SK-N-SH (cell line): Measurements from ENCODE around the gene CDKN2B-AS1. TPM values are rescaled to one million over a fixed set of nuclear protein-coding genes. Genes with fewer than 3 reads are reported as not detected.
A peak's percentile ranks its signal among the peaks of the same experiment; 100 is the strongest.

Experiments used
- CTCF ChIA-PET: fragments of 300-600, 350-600 bp; formaldehyde crosslinking; extraction: SDS; loops from one replicate; lab custom pipeline; 2021; lab: Yijun Ruan, JAX
- POLR2A ChIA-PET: fragments of 350-600 bp; sonication (Branson Sonifier 250); formaldehyde crosslinking; extraction: SDS; loops from one replicate; lab custom pipeline; 2020; ENCODE audit warnings: antibody characterized with exemption, inconsistent platforms; lab: Yijun Ruan, JAX
- DNase-seq: peaks from one replicate; pipeline ENCODE4 v3.0.0; 2012
- H2AFZ ChIP-seq: fragments of 200-600 bp; sonication (generic); 2 replicates; pipeline ENCODE4 v1.8.1; 2016; ENCODE audit warnings: antibody characterized with exemption, mild to moderate bottlenecking, low read depth
- H3F3A ChIP-seq: fragments of 200-600 bp; sonication (generic); replicated peaks from 2 replicates; pipeline ENCODE3; 2016; ENCODE audit warnings: antibody characterized with exemption, mild to moderate bottlenecking; ENCODE audit not compliant: insufficient read depth
- H3K27ac ChIP-seq, 2 experiments: fragments of 200-500 bp in 1 of 2; fragments of 200-600 bp in 1 of 2; sonication (Bioruptor generic) in 1 of 2; sonication (generic), shearing (Covaris generic) in 1 of 2; 2 replicates each; pipeline versions ENCODE4 v1.5.1 to v1.6.1; 2014 to 2016; ENCODE audit warnings: low read depth in 2 of 2, inconsistent platforms in 1 of 2, low read length in 1 of 2, mild to moderate bottlenecking in 1 of 2, mixed read lengths in 1 of 2
- H3K27me3 ChIP-seq: fragments of 200-600 bp; sonication (generic), shearing (Covaris generic); 2 replicates; pipeline ENCODE4 v1.6.1; 2016; ENCODE audit warnings: mixed run types; ENCODE audit not compliant: insufficient read depth
- H3K36me3 ChIP-seq, 2 experiments: fragments of 200-500 bp in 1 of 2; fragments of 200-600 bp in 1 of 2; sonication (Bioruptor generic) in 1 of 2; sonication (generic) in 1 of 2; replicated peaks in 1 of 2; 2 replicates each; pipeline versions ENCODE3 to v1.5.1; 2014 to 2016; ENCODE audit warnings: low read length in 1 of 2, mild to moderate bottlenecking in 1 of 2; ENCODE audit not compliant: insufficient read depth in 2 of 2, control insufficient read depth in 1 of 2
- H3K4me1 ChIP-seq, 2 experiments: fragments of 200-500 bp in 1 of 2; fragments of 200-600 bp in 1 of 2; sonication (Bioruptor generic) in 1 of 2; sonication (generic), shearing (Covaris generic) in 1 of 2; 2 replicates each; pipeline versions ENCODE4 v1.5.1 to v1.6.1; 2014 to 2016; ENCODE audit warnings: low read depth in 1 of 2, low read length in 1 of 2, mixed run types in 1 of 2; ENCODE audit not compliant: insufficient read depth in 2 of 2, control insufficient read depth in 1 of 2
- H3K4me2 ChIP-seq: fragments of 200-600 bp; sonication (generic), shearing (Covaris generic); 2 replicates; pipeline ENCODE4 v1.6.1; 2017; ENCODE audit warnings: mixed run types
- H3K4me3 ChIP-seq, 2 experiments: fragments of 200-500 bp in 1 of 2; fragments of 200-600 bp in 1 of 2; sonication (Bioruptor generic) in 1 of 2; sonication (generic), shearing (Covaris generic) in 1 of 2; 2 replicates each; pipeline versions ENCODE4 v1.5.1 to v1.8.1; 2014 to 2016; ENCODE audit warnings: low read depth in 2 of 2, inconsistent platforms in 1 of 2, low read length in 1 of 2, mild to moderate bottlenecking in 1 of 2, mixed read lengths in 1 of 2, moderate library complexity in 1 of 2
- H3K79me2 ChIP-seq: fragments of 200-600 bp; sonication (generic); 2 replicates; pipeline ENCODE4 v1.8.1; 2017; ENCODE audit warnings: mild to moderate bottlenecking; ENCODE audit not compliant: insufficient read depth
- H3K9ac ChIP-seq: fragments of 200-600 bp; sonication (generic); 2 replicates; pipeline ENCODE4 v1.6.1; 2017; ENCODE audit warnings: mixed run types
- H3K9me2 ChIP-seq: fragments of 200-600 bp; sonication (generic); 2 replicates; pipeline ENCODE4 v1.6.1; 2017; ENCODE audit warnings: mixed run types
- H3K9me3 ChIP-seq: fragments of 200-600 bp; sonication (generic); 2 replicates; pipeline ENCODE4 v1.6.1; 2017; ENCODE audit warnings: mixed run types, mild to moderate bottlenecking, moderate library complexity
- H4K20me1 ChIP-seq: fragments of 200-600 bp; sonication (generic); 2 replicates; pipeline ENCODE4 v1.6.1; 2017; ENCODE audit warnings: mild to moderate bottlenecking, mixed run types; ENCODE audit not compliant: insufficient read depth
- CHD2 ChIP-seq: fragments of 150-350 bp; IDR thresholded peaks from 2 replicates; pipeline ENCODE4 v1.6.1; 2018; ENCODE audit warnings: low read length; ENCODE audit not compliant: partially characterized antibody
- ELF1 ChIP-seq: IDR thresholded peaks from 2 replicates; pipeline ENCODE4 v1.4.0; 2012
- FOXM1 ChIP-seq: IDR thresholded peaks from 2 replicates; pipeline ENCODE4 v1.4.0; 2012; ENCODE audit warnings: low read depth, mild to moderate bottlenecking
- GABPA ChIP-seq: IDR thresholded peaks from 2 replicates; pipeline ENCODE4 v1.4.0; 2012; ENCODE audit warnings: low read depth, mild to moderate bottlenecking
- JUND ChIP-seq: IDR thresholded peaks from 2 replicates; pipeline ENCODE4 v1.4.0; 2012
- MXI1 ChIP-seq: IDR thresholded peaks from 2 replicates; pipeline ENCODE4 v1.6.1; 2012; ENCODE audit warnings: mild to moderate bottlenecking, low read depth, low read length, improper control_type of control experiment
- NFIC ChIP-seq: IDR thresholded peaks from 2 replicates; pipeline ENCODE4 v1.4.0; 2012; ENCODE audit warnings: borderline replicate concordance
- RFX5 ChIP-seq: IDR thresholded peaks from 2 replicates; pipeline ENCODE4 v1.6.1; 2012; ENCODE audit warnings: mild to moderate bottlenecking, improper control_type of control experiment, low read length
- RXRA ChIP-seq: IDR thresholded peaks from 2 replicates; pipeline ENCODE4 v1.4.0; 2012; ENCODE audit warnings: low read depth, mild to moderate bottlenecking, borderline replicate concordance
- SIN3A ChIP-seq: IDR thresholded peaks from 2 replicates; pipeline ENCODE4 v1.6.1; 2012; ENCODE audit warnings: low read depth, mild to moderate bottlenecking, low read length, moderate library complexity, borderline replicate concordance
- TCF12 ChIP-seq: IDR thresholded peaks from 2 replicates; pipeline ENCODE4 v1.4.0; 2012
- WGBS: methylation state at CpG from one replicate; pipeline ENCODE4 v1.1.6; 2017; ENCODE audit warnings: low lambda C conversion rate; 5-methylcytosine and 5-hydroxymethylcytosine counted together
- polyA plus RNA-seq, 3 experiments: library from polyadenylated mRNA; depleted of rRNA; stranded (reverse); fragments of >200 nt; gene quantifications; 2 replicates each; pipeline ENCODE4 v1.2.3, GENCODE V29; 2012
- TF ChIP-seq, protein P1 (sequence below): fragments of 200-600 bp; sonication (generic); IDR thresholded peaks from 2 replicates; pipeline ENCODE4 v1.6.1; 2017; ENCODE audit warnings: antibody characterized with exemption, mild to moderate bottlenecking, moderate library complexity
- TF ChIP-seq, protein P2 (sequence below): IDR thresholded peaks from 2 replicates; pipeline ENCODE4 v1.4.0; 2012; ENCODE audit warnings: low read depth, borderline replicate concordance
- TF ChIP-seq, protein P3 (sequence below): IDR thresholded peaks from 2 replicates; pipeline ENCODE4 v1.4.0; 2012; ENCODE audit warnings: low read depth
- TF ChIP-seq, protein P4 (sequence below): IDR thresholded peaks from 2 replicates; pipeline ENCODE4 v1.6.1; 2012; ENCODE audit warnings: mild to moderate bottlenecking, low read depth, low read length, moderate library complexity

Gene CDKN2B-AS1
- polyA plus RNA-seq, 1 of the 3 experiments (the other 2 are of a cell fraction) = 0.25 TPM

DNA sequence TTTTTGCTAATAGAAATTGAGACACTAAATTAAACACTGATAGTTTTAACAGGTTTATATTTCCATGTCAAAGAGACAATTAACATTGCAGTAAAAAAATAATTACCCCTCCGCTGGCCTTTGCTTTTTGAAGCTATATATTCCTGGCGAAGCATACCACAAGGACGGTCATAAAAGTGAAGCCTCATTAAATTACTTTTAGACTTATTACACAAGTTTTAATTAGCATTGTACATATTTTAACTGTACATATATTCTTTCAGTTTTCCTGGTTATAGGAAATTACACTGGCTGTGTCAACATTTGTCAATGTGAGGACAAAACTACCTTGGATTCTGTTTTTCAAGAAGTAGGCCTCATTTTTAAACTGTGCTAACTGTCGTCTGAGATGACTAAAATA, 1.6 kb upstream of the CDKN2B-AS1 start:
- Histone ChIP-seq H3K4me2 (peak overlapping the region; percentile 94), H3K79me2 (no peaks in the 10 kb centered on the region; the same call in 1 of the 2 replicates), H4K20me1 (no peaks in the 10 kb centered on the region), H3F3A (peaks cover 1% of the 10 kb centered on the region), H3K36me3 (no peaks in the 10 kb centered on the region), H3K4me1 (peaks cover 0 to 6% of the 10 kb centered on the region in 2 experiments; a peak in 2 of 4 replicates), H3K9me3 (no peaks in the 10 kb centered on the region), H3K27me3 (no peaks in the 10 kb centered on the region), H2AFZ (peak overlapping the region; percentile 93; the same call in 1 of the 2 replicates), H3K27ac (no peak overlapping the region), H3K9ac (no peak overlapping the region), H3K9me2 (no peaks in the 10 kb centered on the region), H3K4me3 (peak overlapping the region; percentile 77 to 89; a peak in 3 of 4 replicates)
- POLR2A ChIA-PET = no interaction called here
- 93% methylated on average over 4 of the region's 4 CpGs for WGBS
- TF ChIP-seq TCF12 (no peak), JUND (no peak), NFIC (no peak), RXRA (no peak), MXI1 (no peak), GABPA (no peak), CHD2 (no peak), ELF1 (no peak), FOXM1 (no peak), RFX5 (no peak), SIN3A (no peak)
- TF ChIP-seq, protein P1, sequence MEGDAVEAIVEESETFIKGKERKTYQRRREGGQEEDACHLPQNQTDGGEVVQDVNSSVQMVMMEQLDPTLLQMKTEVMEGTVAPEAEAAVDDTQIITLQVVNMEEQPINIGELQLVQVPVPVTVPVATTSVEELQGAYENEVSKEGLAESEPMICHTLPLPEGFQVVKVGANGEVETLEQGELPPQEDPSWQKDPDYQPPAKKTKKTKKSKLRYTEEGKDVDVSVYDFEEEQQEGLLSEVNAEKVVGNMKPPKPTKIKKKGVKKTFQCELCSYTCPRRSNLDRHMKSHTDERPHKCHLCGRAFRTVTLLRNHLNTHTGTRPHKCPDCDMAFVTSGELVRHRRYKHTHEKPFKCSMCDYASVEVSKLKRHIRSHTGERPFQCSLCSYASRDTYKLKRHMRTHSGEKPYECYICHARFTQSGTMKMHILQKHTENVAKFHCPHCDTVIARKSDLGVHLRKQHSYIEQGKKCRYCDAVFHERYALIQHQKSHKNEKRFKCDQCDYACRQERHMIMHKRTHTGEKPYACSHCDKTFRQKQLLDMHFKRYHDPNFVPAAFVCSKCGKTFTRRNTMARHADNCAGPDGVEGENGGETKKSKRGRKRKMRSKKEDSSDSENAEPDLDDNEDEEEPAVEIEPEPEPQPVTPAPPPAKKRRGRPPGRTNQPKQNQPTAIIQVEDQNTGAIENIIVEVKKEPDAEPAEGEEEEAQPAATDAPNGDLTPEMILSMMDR = no peak
- TF ChIP-seq, protein P2, sequence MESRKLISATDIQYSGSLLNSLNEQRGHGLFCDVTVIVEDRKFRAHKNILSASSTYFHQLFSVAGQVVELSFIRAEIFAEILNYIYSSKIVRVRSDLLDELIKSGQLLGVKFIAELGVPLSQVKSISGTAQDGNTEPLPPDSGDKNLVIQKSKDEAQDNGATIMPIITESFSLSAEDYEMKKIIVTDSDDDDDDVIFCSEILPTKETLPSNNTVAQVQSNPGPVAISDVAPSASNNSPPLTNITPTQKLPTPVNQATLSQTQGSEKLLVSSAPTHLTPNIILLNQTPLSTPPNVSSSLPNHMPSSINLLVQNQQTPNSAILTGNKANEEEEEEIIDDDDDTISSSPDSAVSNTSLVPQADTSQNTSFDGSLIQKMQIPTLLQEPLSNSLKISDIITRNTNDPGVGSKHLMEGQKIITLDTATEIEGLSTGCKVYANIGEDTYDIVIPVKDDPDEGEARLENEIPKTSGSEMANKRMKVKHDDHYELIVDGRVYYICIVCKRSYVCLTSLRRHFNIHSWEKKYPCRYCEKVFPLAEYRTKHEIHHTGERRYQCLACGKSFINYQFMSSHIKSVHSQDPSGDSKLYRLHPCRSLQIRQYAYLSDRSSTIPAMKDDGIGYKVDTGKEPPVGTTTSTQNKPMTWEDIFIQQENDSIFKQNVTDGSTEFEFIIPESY = no peak
- TF ChIP-seq, protein P3, sequence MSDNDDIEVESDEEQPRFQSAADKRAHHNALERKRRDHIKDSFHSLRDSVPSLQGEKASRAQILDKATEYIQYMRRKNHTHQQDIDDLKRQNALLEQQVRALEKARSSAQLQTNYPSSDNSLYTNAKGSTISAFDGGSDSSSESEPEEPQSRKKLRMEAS = no peak
- TF ChIP-seq, protein P4, sequence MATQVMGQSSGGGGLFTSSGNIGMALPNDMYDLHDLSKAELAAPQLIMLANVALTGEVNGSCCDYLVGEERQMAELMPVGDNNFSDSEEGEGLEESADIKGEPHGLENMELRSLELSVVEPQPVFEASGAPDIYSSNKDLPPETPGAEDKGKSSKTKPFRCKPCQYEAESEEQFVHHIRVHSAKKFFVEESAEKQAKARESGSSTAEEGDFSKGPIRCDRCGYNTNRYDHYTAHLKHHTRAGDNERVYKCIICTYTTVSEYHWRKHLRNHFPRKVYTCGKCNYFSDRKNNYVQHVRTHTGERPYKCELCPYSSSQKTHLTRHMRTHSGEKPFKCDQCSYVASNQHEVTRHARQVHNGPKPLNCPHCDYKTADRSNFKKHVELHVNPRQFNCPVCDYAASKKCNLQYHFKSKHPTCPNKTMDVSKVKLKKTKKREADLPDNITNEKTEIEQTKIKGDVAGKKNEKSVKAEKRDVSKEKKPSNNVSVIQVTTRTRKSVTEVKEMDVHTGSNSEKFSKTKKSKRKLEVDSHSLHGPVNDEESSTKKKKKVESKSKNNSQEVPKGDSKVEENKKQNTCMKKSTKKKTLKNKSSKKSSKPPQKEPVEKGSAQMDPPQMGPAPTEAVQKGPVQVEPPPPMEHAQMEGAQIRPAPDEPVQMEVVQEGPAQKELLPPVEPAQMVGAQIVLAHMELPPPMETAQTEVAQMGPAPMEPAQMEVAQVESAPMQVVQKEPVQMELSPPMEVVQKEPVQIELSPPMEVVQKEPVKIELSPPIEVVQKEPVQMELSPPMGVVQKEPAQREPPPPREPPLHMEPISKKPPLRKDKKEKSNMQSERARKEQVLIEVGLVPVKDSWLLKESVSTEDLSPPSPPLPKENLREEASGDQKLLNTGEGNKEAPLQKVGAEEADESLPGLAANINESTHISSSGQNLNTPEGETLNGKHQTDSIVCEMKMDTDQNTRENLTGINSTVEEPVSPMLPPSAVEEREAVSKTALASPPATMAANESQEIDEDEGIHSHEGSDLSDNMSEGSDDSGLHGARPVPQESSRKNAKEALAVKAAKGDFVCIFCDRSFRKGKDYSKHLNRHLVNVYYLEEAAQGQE = no peak
- CTCF ChIA-PET = interaction anchor here (2.6 kb wide), 1 partner anchor 15 kb away, joined by 13 read pairs; the partner anchor contains the start of gene CDKN2B
- DNase-seq = no peak
